GM18909 (cell line): Measurements from ENCODE around the gene FAAH.
A peak's percentile ranks its signal among the peaks of the same experiment; 100 is the strongest.

ENCODE experiments used
- ATAC-seq: cut with Tn5 transposase; IDR thresholded peaks from one replicate; pipeline ENCODE4 v1.9.1; 2021; ENCODE audit warnings: mild to moderate bottlenecking; ENCODE audit not compliant: unreplicated experiment, poor library complexity

Gene FAAH

DNA sequence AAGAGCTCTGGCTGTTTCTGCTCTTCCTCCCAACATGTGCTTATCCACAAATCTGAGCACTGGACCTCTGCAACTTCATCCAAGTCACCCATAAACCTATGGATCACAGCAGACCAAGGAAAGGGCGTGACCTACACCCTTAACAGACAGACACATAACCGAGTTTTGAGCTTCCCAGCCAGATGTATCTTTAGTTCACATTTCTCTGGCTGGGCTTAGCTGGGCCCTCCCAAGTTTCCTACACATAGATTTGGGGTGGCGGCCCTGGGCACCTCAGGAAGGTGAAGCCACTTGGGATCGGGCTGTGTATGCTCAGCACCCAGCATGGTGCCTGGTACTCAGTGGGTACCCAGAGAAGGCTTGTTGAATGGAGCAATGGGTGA lies 26.4 kb downstream of the FAAH start:
- no peak for ATAC-seq

DNA sequence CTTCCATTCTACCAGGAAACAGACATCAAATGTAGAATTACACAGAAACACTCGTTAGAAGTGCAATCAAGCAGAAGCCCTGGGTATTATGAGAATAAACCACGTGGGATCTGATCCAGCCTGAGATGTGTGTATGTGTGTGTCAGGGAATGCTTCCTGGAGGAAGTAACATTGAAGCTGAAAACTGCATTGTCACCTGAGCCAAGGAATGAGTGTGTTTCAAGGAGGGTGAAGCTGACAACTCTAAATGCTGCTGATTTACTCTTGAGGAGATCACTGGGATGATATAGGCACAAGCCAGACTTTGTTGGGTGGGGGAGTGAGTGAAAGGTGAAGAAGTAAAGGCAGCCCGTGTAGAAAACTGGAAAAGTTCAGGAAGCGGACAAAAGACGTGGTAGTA lies 27.6 kb downstream of the FAAH start:
- ATAC-seq: no peak

DNA sequence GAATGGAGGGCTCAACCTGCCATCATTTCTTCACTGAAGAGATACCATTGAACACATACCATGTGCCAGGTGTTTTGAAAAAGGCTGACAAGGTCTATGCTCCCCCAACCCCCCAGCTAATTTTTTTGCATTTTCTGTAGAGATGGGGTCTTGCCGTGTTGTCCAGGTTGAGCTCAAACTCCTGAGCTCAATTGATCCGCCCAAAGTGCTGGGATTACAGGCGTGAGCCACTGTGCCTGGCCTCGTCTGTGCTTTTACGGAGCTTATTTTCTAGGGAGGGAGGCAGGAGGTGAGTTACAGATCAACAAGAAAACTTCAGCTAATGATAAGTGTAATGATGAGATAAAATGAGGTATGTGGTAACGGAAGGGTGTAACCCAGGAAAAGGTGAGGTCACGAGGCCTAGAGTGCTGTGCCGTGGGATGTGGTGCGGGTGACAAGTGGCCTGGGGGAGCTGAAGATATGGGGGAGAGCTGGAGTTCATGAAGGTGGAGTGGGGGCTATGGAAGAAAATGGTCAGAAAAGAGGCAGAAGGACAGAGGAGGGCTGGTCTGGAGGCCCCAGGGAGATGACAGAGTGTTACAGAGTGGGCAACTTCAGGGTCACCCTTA lies 28.2 kb downstream of the FAAH start:
- no peak for ATAC-seq

DNA sequence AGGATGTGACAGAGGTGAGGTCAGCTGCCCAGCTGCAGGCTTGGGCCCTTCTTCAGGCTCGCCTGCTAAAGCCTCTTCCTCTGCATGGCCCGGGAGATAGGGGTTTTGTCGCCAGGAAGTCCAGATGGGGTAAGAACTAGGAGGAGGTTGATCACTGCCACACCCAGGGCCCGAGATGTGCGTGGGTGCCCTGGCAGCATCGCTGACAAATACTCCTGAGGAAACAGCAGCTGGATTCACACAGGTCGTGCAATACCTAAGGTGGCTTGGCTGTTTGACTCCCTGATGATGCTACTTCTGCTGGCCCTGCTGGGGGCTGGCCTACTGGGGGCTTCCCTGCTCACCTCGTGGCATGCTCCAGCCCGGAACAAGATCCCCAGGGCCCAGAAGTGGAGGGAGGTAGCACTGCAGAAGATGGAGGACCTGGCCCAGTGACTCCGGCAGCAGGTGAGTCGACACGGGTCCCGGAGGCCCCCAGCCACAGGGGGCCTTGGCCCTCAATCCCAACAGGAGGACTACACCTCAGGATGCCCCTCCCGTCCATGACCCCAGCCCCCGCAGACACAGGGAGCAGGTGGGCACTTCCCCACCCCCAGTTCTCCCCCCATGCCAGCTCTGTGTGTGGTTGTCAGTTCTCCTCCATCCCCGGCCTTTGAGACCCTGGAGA lies 29.6 kb downstream of the FAAH start:
- ATAC-seq: no peak

DNA sequence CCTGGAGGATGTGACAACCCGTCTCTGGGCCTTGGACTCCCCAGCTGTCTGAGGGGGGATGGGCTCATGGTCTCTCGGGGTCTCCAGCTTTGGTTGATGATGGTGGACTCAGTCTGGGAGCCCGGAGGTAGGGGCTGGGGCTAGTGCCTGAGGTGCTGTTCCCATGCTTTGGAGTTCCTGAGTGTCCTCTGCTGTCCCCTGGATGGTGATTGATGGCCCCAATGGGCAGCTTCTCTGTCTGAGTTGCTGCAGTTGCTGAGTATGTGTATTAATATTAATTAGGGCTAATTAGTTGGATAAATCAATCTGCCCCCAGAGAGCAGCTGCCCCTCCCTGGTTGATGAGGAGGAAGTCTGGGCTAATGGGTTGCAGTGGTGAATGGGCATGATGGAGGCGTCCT lies 30.6 kb downstream of the FAAH start:
- ATAC-seq: no peak

DNA sequence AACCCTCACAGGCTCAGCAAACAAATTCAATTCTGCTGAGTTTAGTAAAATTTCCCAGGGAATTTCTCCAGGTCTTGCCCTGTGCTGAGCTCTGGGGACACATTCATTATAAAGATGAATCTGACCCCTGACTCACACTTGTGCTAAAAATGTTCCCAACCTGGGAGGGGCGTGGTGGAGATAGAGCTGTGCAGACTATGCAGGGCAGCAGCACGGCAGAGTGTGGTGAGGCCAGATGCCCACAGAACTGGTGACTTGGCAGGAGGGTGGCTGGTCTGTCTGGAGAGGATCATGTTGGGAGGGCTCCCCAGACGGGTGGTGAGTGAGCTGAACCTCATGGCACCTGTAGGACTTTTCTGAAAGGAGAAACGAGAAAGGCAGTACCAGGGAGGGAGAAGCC lies 31.6 kb downstream of the FAAH start:
- ATAC-seq: no peak

DNA sequence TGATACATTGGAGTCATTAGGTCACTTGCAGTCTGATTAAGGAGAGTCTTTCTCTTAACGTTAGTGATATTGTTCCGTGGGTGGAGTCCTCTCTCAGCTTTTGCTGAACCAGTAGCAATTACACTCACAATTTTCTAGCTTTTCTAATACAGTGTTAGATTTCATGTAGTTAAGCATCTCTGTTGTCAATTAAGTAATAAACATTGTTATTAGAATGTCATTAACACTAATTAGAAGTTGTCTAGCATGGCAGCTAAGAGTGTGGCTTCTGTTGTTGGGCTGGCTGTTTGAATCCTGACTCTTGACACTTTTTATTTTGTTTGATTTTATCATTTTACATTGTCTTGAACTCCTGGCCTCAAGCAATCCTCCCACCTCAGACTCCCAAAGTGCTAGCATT lies 33.4 kb downstream of the FAAH start:
- no peak for ATAC-seq

DNA sequence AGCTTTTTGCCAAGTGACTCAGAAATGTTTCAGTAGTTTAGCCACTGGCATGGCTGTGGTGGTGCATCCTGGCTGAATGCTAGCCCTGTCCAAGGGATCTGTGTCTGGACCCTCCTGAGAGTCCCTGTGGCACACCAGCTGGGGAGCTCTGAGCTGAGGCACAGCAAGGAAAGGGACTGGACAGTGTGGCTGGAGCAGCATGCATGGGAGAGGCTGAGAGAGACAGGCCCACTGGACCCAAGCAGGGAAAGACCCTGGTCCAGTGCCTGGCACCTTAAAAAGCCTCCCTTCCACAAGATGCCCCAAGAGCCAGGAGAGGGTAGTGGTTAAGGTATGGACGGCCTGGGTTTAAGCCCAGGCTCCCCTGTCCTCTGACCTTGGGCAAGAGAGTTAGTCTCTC lies 35.3 kb downstream of the FAAH start:
- ATAC-seq: no peak

DNA sequence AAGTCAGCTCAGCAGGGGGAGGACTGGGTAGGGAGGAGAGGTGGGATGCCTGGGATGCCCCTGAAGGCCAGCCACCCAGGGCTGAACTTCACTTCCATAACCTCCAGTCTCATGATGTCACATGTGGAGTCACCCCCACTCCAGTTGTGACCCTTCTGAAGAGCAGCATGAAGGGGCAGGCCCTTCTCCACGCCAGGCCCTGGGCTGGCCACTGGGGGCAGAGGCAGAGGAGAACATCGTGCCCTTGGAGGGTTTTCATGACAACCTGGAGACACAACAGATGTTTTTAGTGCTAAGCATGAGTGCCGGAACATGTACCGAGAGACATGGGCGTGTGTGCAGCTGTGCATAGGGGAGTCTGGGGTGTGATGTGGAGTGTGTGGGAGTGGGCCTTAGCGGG lies 37.6 kb downstream of the FAAH start:
- ATAC-seq: no peak

DNA sequence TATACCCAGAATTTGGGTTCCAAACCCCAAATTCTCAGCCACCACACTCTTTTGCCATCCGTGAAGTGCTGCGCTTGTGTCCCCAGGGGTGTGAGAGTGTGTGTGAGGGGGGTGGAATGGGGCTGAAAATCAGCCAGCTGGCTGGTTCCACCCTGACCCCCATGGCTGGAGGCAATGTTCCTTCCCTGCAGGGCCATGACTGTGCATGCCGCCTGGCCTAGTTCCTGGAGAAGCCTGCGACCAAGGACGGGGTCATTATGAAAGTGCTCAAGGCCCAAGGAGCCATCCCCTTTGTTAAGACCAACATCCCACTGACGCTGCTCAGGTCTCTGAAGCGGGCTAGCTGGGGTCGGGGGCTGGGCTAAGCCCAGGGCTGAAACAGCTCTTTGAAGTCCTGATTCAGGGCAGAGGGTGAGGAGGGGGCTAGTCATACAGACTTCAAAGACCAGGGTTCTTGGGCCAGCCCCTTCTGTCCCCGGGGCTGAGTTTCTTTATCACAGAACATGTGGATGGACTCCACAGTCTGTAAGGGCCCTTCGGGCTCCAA lies 38.7 kb downstream of the FAAH start:
- no peak for ATAC-seq

DNA sequence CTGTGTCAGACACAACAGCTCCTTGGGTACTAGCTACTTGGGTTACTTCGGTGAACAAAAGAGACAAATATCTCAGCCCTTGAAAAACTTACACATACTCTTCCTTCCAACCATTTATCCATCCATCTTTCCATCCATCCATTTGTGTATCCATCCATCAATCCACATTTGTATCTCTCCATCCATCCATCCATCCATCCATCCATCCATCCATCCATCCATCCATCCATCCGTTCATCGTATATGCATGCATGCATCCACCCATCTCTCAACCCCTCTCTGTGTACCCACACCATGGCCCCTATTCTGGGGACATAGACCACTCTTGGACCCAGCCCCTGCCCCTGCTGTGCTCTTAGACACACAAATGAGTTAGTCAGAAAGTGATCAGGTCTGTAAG lies 40.2 kb downstream of the FAAH start:
- ATAC-seq: no peak

DNA sequence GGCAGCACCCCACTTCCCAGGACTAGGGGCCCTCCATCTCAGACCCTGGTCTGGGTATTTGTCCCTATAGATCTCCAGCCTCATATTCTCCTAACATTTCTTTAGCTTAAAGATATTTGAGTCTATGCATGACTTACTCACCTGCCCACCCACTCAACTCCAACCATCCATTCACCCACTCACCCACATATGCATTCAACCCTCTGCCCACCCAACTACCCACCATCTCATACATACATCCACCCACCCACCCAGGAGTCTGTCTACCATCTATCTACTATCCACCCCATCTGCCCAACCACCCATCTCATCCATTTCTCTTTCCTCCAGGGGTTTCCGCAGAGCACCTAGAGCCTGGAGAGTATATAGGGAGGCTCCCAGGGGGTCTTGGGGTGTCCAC lies 42.7 kb downstream of the FAAH start:
- no peak for ATAC-seq

DNA sequence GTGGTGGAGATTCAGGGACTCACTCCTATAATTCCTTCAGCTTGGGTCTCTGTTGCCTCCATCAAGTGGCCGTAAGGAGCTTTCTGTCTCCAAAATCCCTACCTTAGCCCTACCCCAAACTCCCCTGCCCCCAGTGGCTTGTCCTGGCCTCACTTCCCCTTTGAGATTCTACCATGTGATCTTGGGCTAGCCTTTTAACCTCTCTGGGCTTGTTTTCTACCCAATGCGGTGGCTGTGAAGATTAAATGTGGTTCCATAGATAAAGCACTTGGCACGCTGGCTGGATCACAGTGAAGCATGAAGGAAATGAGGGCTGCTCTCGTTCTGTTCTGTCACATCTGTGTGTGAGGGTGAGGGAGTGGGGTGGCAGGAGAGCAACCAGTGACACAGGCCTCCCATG lies 43.6 kb downstream of the FAAH start:
- no peak for ATAC-seq

DNA sequence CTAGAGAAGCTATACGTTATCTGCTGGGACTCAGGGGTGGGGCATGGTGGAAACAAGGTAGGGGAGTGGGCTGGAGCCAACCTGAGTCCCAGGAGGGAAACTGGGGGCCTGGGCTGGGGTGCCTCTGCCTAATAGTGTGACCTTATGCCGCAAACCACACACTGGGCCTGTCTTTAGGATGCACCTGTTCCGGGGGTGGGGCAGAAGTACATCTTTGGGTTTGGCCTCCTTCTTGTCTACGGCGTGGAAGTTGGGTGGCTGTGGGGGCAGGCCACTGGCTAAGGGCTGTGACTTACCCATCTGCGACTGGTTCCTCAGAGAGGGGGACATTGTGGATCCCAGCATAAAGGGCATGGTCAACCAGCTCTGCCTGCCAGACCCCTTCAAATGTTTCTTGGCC lies 44.2 kb downstream of the FAAH start:
- ATAC-seq: no peak

DNA sequence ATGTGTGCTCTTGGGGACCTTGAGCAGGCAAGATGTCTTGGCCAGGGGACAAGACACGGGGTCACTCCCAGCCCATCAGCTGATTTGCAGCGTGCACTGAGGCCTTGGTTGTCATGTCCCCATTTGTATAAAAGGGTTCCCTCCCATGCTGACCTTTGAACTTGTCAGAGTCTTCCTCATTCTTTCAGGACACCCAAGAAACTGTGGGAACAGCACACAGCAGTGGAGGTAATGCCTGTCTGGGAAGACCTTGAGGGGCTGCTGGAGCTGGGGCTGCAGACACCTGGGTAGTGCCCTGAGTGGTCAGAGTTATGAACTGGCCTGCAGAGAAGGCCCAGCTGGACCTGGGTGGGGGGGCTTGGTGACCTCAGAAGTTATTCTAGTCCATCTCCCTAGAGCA lies 46.4 kb downstream of the FAAH start:
- ATAC-seq: no peak

DNA sequence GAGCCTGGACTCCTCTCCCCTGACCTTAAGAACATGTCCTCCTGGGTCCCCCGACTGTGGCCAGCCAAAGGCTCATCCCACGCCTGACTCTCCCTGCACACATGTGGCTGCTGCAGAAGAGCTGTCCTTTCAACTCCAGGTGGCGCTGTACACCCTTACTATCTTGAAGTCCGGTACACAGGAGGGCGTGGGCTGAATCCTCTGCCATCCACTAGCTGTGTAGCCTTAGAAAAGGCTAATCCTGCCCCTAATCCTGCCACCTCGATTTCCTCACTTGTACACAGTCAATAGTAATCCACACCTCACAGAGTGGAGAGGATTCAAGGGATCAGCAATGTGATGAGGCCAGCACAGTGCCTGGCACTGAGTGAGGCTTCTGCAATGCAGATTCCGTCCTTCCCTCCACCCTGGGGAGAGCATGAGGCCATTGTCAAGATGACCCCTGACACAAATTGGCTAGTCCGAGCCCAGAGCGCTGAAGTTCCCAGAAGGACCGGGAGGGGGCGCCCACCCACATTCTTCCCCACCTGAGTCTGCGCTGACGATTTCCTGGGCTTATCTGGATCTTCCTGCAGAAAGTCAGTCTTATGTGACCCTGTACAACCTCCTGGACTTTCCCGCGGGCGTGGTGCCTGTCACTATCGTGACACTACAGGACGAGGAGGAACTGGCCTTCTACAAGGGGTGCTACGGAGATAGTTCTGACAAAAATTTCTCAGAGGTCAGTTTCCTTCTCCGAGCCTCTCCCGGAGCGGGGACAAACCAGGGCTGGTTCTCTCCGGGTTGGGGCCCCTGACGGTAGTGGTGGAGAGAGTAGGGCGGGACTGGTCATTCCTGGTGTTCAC lies 48.4 kb downstream of the FAAH start:
- peak; percentile 78 for ATAC-seq

DNA sequence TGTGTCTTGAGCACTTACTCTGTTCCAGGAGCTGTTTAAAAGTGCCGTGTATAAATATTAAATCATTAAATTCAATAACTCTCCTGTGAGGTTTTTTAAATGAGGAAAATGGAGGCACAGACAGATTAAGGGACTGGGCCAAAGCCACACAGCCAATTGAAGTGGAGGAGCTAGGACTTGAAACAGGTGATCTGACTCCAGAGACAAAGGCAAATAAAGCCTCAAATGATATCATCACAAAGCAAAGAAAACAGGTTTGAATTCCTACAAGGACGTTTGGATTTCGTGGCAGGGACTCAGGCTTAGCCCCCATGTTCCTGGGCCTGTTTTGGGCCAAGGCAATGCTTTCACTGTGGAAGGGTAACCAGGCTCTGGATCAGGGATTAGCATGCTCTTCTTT lies 50.3 kb downstream of the FAAH start:
- no peak for ATAC-seq

DNA sequence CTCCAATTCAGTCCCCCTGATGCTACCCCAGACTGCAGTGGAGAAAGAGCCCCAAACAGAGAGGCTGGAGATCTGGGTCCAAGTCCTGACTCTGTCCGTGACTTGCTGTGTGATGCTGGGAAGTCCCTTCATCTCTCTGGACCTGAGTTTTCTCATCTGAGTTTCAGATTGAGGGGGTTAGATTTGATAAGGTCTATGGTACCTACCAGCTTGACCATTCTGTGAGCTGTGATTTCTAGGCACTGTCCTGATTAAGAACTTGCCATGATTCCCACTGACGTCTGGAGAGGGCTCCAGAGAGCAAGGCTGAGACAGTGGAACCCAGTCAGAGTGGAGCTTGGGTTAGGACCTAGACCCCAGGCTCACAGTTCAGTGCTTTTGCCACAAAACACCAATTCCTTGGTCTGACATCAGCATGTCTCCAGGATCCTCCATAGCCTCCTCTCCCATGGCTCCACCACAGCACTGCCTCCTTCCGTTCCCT lies 51.7 kb downstream of the FAAH start:
- no peak for ATAC-seq

DNA sequence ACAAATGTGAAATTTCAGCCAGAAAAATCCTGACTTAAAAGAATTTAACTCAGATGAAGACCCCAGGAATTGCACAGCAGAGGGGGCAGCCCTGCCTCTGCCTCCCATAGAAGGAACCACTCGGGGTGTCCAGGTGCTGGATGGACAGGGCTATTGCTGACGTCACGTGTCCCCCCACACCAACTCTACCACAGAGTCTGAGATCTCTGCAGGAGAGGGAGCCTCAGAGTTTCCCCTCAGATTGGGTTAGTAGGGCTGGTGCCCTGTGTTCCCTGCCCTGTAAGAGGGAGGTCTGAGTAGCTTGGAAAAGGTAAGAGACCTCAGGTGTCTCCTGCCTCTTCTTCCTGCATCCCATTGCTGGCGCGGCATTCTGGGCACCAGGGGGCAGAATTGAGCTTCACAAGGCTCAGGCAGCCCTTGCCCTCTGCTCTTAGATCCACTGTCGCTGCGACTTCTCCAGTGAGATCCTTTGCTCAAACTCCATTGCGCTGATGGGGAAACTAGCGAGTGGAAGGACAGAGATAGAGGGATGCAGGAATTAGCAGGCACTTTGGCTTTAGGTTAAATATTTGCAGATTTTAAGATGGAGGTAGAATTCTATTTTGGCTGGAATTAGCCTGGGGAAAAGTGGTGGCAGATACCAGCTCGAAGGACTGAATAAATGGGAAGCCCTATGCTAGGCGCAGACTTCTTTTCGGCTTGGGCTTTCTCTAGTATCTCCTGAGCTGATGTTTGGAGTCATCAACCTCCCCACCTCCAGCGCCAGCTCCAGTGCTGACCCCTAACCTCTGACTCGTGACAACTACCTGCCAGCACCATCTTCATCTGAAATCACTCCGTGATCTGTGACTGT lies 52.8 kb downstream of the FAAH start:
- ATAC-seq: no peak

DNA sequence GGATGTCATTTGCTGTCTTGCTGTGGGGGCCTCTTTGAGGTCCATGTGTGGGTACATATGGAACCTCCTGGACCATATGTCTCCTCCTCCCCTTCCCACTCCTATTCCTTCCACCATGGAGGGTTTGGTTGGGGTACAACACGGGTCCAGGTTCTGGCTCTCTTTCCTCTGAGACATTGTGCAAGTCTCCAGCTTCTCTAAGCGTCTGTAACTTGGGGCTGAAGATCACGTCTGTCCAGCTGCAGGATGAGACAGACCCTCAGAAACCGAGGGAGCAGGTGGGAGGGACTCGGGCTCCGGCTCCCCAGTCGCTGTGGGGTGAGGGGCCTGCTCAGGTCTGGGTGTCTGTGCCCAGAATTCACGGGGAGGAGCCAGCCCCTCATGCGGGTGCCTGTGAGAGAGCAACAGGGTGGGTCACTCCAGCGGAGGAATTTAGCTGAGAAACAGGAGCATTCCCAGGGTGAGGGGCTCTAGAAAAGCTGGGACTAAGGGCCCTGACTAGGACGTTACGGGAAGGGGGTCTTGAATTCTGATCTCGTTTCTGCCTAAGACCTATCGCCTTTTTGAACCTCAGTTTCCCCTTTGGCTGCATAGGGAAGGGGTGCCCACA lies 53.5 kb downstream of the FAAH start:
- no peak for ATAC-seq
